Measurements from ENCODE around the gene TAF5L. TPM values are rescaled to one million over a fixed set of nuclear protein-coding genes. Genes with fewer than 3 reads are reported as not detected.
"Not testable (repeated sequence)": the region's sequence is repeated elsewhere in the genome, so short reads cannot be mapped to it uniquely, and the experiment has no call there.

The TAF5L gene
- total RNA-seq, 4 donors from 2014 or later = 20.5 to 30.4 (median 24.6) TPM

GRCh38 chr1:229562686-229563085 lies 63.2 kb downstream of the TAF5L start:
- Histone ChIP-seq H3K27ac (peak overlapping the region; percentile 89 to 98 (median 96)), H3K9me3 (no peaks in the 10 kb centered on the region), H3K36me3 (no peaks in the 10 kb centered on the region), H3K27me3 (no peaks in the 10 kb centered on the region), H3K4me3 (no peak overlapping the region), H3K4me1 (peaks cover 4 to 30% (median 4%) of the 10 kb centered on the region in 3 donors)
- TF ChIP-seq POLR2AphosphoS5 (IDR thresholded peaks at IDR 0.05) (no peak), POLR2A (IDR thresholded peaks at IDR 0.05) (no peak), EP300 (IDR thresholded peaks at IDR 0.05) (no peak)
- TF ChIP-seq, protein P1, sequence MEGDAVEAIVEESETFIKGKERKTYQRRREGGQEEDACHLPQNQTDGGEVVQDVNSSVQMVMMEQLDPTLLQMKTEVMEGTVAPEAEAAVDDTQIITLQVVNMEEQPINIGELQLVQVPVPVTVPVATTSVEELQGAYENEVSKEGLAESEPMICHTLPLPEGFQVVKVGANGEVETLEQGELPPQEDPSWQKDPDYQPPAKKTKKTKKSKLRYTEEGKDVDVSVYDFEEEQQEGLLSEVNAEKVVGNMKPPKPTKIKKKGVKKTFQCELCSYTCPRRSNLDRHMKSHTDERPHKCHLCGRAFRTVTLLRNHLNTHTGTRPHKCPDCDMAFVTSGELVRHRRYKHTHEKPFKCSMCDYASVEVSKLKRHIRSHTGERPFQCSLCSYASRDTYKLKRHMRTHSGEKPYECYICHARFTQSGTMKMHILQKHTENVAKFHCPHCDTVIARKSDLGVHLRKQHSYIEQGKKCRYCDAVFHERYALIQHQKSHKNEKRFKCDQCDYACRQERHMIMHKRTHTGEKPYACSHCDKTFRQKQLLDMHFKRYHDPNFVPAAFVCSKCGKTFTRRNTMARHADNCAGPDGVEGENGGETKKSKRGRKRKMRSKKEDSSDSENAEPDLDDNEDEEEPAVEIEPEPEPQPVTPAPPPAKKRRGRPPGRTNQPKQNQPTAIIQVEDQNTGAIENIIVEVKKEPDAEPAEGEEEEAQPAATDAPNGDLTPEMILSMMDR (IDR thresholded peaks at IDR 0.05) = no peak
- WGBS, 2 donors (ENCODE audit: low coverage in 1 of 2) = 81% methylated on average over 3 of the region's 3 CpGs; no CpG with 5 or more reads in 1 of the 2 donors
- no peak for ATAC-seq

GRCh38 chr1:229561141-229561540 lies 64.8 kb downstream of the TAF5L start:
- 89 to 90% methylated on average over 2 to 5 of the region's 5 CpGs for WGBS, 2 donors (ENCODE audit: low coverage in 1 of 2)
- no peaks in the 10 kb centered on the region for H3K27me3 ChIP-seq
- no peaks in the 10 kb centered on the region for H3K36me3 ChIP-seq
- no peak for ATAC-seq
- H3K4me1 ChIP-seq = peaks cover 4 to 36% (median 17%) of the 10 kb centered on the region in 3 donors
- no peak overlapping the region for H3K4me3 ChIP-seq
- peak overlapping the region in 3 of 4 donors; percentile 12 to 98 (median 96) for H3K27ac ChIP-seq
- H3K9me3 ChIP-seq = no peaks in the 10 kb centered on the region
- TF ChIP-seq POLR2AphosphoS5 (IDR thresholded peaks at IDR 0.05) (no peak), EP300 (IDR thresholded peaks at IDR 0.05) (no peak), POLR2A (IDR thresholded peaks at IDR 0.05) (no peak)
- TF ChIP-seq, protein P1 (IDR thresholded peaks at IDR 0.05) = no peak

GRCh38 chr1:229560124-229560523 lies 65.8 kb downstream of the TAF5L start:
- not testable (repeated sequence) for H3K9me3 ChIP-seq, H3K36me3 ChIP-seq, ATAC-seq, H3K4me3 ChIP-seq, H3K27me3 ChIP-seq
- peaks cover 4 to 46% (median 24%) of the 10 kb centered on the region in 3 donors for H3K4me1 ChIP-seq
- WGBS, 2 donors (ENCODE audit: low coverage in 1 of 2) = 89 to 96% methylated on average over 4 to 11 of the region's 15 CpGs
- H3K27ac ChIP-seq = peak overlapping the region in 3 of 4 donors; percentile 23 to 98 (median 96)

GRCh38 chr1:229559336-229559801 lies 66.6 kb downstream of the TAF5L start:
- Histone ChIP-seq H3K4me1 (peaks cover 4 to 54% (median 31%) of the 10 kb centered on the region in 3 donors), H3K27ac (peak overlapping the region; percentile 68 to 98 (median 96)), H3K4me3 (peak overlapping the region; percentile 76 to 97)
- WGBS, 2 donors (ENCODE audit: low coverage in 1 of 2) = 14 to 52% methylated on average over 10 to 11 of the region's 20 CpGs
- H3K9me3 ChIP-seq, ATAC-seq, H3K27me3 ChIP-seq, H3K36me3 ChIP-seq: not testable (repeated sequence)

- Histone ChIP-seq H3K9me3 (no peaks in the 10 kb centered on the region), H3K4me1 (peaks cover 4 to 61% (median 31%) of the 10 kb centered on the region in 3 donors), H3K36me3 (no peaks in the 10 kb centered on the region), H3K27me3 (no peaks in the 10 kb centered on the region), H3K27ac (peak within 1 kb of the TSS; percentile 89 to 98 (median 96)), H3K4me3 (peak within 1 kb of the TSS; percentile 76 to 97)
- ATAC-seq = peak; percentile 94
- TF ChIP-seq, protein P1 (IDR thresholded peaks at IDR 0.05) = peak; percentile 61 to 93 (median 86)
- peak; percentile 80 for TF ChIP-seq POLR2AphosphoS5 (IDR thresholded peaks at IDR 0.05)
- TF ChIP-seq POLR2A (IDR thresholded peaks at IDR 0.05) = peak; percentile 39 to 59
- no peak for TF ChIP-seq EP300 (IDR thresholded peaks at IDR 0.05)
- WGBS, 2 donors (ENCODE audit: low coverage in 1 of 2) = 0% methylated on average over 7 to 8 of the region's 109 CpGs
These were observed 67.2 kb downstream of the TAF5L start, which contains the start of gene ABCB10 for GRCh38 chr1:229558460-229559335. ABCB10 (minus strand) TSS chr1:229558707; CDS start chr1:229558652, 55 bp downstream.

Data from gastroesophageal sphincter (tissue), 4 donors.